LNCaP clone FGC (cell line): ENCODE measurements around the gene PGS1.

Source experiments
- DNase-seq: peaks from one replicate; pipeline ENCODE4 v3.0.0-alpha.2; 2011; ENCODE audit warnings: low read depth
- H3K4me3 ChIP-seq: 2 replicates; pipeline ENCODE4 v1.5.1; 2011; ENCODE audit warnings: mild to moderate bottlenecking, low read depth, low read length, control low read depth
- CTCF ChIP-seq: IDR thresholded peaks from 2 replicates; pipeline ENCODE4 v1.5.1; 2012; ENCODE audit warnings: mild to moderate bottlenecking; ENCODE audit not compliant: control insufficient read depth, insufficient read depth; ENCODE audit errors: extremely low read depth

PGS1 gene

GRCh38 chr17:78458091-78458490 is 79.6 kb downstream of the PGS1 start:
- no peak for TF ChIP-seq CTCF
- DNase-seq, result no peak
- no peak overlapping the region for H3K4me3 ChIP-seq

GRCh38 chr17:78458736-78459335 is 80.4 kb downstream of the PGS1 start:
- DNase-seq, result no peak
- H3K4me3 ChIP-seq, result no peak overlapping the region
- no peak for TF ChIP-seq CTCF

GRCh38 chr17:78459696-78460095 is 81.2 kb downstream of the PGS1 start:
- no peak for TF ChIP-seq CTCF
- H3K4me3 ChIP-seq, result no peak overlapping the region
- no peak for DNase-seq

GRCh38 chr17:78460176-78460675 is 81.8 kb downstream of the PGS1 start:
- no peak for DNase-seq
- no peak for TF ChIP-seq CTCF

GRCh38 chr17:78460951-78461798 is 82.7 kb downstream of the PGS1 start:
- no peak overlapping the region for H3K4me3 ChIP-seq
- no peak for TF ChIP-seq CTCF
- DNase-seq, result no peak

More at GRCh38 chr17:78460176-78460675, 81.8 kb downstream of the PGS1 start:
- H3K4me3 ChIP-seq, result no peak overlapping the region

DNA sequence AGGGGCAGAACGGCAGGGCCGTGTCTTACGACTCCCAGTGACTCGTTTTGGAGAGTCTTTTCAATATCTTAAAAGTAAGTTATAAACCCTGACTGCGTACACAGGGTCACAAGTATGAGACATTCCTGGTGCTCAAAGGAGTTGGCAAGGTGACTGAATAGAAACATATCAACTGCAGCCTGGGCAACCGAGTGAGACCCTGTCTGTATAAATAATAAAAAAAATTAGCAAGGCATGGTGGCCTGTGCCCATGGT is 83.3 kb downstream of the PGS1 start:
- no peak for TF ChIP-seq CTCF
- DNase-seq, result no peak
- no peak overlapping the region for H3K4me3 ChIP-seq
